NT2/D1 (cell line): ENCODE measurements around the gene CPB2.

ENCODE experiments used
- SUZ12 ChIP-seq: IDR thresholded peaks from 2 replicates; pipeline ENCODE4 v1.6.1; 2011; ENCODE audit not compliant: insufficient read length, insufficient read depth; ENCODE audit errors: extremely low read depth
- ZNF274 ChIP-seq: IDR thresholded peaks from 2 replicates; pipeline ENCODE4 v1.6.1; 2011; ENCODE audit warnings: mild to moderate bottlenecking, low read depth, low read length

GRCh38 chr13:46086421-46086922 is 18.4 kb downstream of the CPB2 start:
- TF ChIP-seq ZNF274: no peak
- TF ChIP-seq SUZ12: no peak
